ENCODE data around the gene CPEB2. TPM values are rescaled to one million over a fixed set of nuclear protein-coding genes. Genes with fewer than 3 reads are reported as not detected.
A peak's percentile ranks its signal among the peaks of the same experiment; 100 is the strongest.

CPEB2 gene
- 11.5 and 104 TPM in 2 replicates for total RNA-seq

DNA sequence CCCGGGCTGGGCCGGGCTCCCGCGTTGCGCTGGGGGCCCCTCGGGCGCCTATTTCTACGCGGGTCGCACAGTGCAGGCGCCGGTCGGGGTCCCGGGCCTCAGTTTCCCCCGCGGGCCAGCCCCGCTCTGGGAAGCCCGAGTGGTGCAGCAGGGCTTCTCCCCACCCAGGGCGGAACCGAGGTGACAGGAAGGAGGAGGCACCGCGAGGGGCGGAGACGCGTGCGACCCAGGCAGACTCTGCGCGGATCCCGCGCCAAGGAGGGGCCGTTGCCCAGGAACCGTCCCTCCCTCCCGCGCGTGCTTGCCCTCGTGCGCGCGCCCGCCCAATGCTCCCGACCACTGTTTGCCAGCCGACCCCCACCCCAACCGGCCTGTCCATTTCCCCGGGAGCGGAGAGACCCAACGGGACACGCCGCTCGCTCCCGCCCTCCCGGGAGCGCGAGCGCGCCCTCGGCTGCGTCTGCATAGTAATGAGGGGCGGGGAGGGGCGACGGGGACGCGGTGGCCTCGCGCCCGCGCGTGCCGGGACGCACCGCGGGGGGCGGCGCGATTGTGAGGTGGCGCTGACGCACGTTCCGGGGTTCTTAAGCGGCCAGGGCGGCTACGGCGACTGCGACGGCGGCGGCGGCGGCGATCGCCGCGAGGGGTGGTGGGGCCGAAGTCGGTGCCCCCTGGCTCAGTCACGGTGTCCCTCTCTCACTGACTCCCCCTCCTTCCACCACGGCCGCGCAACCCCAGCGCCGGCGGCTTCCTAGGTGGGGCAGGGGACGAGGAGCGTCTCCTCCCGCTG, at the start of gene CPEB2:
Gene CPEB2 (plus strand): TSS at position 613 of the 790 bp plus-strand sequence. CDS start 193 bp downstream, outside the sequence.
- peak; percentile 83 for DNase-seq (ENCODE audit: low read depth)

DNA sequence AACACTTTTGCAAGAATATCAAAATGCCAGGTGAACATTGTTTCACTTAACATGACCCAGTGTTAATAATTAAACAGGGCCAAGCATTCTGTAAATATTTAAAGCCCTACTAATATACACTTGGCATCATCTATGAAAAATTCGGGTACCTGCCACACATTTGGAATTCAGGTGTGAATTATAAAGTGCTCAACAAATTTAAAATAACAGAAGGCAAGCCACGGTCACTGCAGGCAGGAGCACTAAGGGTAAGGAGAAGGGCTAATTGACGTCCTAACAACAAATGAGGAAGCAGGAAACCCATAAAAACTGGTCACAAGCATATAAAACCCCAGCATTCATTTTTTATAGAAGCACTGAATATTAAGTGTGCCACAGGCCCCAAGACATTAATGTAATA, 43.8 kb upstream of the CPEB2 start:
- DNase-seq (ENCODE audit: low read depth), result peak; percentile 80

DNA sequence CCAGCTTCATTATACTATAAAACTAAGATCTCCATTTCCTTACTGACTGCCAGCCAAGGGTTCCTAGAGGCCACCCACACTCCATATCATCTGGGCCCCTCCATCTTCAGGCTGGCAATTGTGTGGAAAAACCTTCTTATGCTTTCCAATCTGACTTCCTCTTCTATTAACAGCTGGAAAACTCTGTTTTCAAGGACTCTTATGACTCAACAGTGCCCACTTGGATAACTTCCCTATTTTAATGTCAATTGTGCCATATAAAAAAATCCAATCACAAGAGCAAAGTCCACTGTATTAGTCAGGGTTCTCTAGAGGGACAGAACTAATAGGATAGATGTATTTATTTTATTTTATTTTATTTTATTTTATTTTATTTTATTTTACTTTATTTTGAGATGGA, 41.0 kb upstream of the CPEB2 start:
- no peak for DNase-seq (ENCODE audit: low read depth)

DNA sequence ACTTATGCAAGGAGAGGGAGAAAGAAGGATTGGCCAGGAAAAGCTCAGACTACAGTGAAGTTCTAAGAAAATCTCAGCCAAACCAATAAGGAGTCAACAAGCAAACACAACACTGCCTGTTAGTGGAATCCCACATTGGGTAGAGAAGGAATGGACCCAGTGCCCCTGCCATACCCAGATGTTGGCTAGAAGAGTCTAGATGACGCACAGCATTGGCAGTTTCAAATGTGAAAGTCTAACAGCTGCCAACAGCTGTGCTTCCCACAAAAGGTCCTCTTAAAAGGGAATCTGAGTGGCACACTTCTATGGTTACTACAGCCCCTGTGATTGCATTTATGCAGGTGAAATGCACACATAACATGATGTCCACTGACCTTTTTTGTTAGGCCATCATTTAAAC, 37.2 kb upstream of the CPEB2 start:
- DNase-seq (ENCODE audit: low read depth), result no peak

DNA sequence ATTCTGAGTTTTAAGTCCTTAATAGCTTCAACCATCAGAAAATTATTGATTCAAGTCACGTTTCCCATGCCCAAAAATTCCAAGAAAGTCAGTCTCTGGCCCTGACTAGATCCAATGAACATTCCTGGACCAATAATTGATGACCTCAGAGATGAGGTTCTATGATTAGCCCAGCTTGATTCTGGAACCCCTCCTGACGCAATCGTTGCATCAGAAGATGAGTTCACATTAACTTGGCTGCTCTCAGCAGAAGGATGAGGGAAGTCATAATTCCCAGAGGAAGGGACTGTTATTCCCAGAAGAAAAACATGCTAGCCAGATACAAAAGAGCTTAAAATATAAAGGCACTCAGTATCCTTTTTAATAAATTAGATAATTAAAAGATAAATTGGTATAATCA, 34.3 kb upstream of the CPEB2 start:
- DNase-seq (ENCODE audit: low read depth), result no peak

DNA sequence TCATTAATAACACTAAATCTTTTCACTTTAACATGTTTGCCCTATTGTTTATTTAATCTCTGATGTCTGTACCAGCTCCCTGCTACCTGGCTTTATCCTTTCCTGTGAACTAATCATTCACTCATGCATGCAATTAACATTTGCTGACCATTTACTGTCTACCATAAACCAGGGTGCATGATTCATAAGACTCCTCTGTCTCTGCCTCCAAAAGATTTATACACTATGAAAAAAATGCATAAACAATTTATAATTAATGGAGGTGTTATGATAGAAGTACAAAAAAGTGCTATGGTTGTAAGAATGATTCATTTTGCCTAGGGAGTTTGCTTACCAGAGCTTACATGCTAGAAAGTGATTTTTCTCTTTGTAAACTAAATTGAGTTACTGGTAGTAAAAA, 24.5 kb upstream of the CPEB2 start:
- DNase-seq (ENCODE audit: low read depth), result peak; percentile 72

DNA sequence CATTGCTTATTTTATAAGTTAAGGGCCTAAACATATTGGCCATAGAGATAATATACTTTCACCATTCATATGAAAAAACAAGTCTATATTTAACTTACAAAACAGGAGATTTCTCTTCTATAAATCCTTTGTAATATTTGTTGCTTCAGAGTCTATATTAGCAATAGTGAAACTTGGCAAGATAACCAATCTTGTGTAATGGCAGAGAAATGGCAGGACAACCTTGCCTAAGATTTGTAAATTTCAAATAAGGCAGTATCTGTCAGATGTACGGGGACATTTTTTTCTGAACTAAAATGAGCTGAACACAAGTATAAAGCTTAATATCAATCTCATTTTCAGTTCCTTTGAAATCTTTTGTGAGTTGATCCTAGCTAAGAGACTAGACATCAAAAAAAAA, 17.8 kb upstream of the CPEB2 start:
- DNase-seq (ENCODE audit: low read depth), result no peak

DNA sequence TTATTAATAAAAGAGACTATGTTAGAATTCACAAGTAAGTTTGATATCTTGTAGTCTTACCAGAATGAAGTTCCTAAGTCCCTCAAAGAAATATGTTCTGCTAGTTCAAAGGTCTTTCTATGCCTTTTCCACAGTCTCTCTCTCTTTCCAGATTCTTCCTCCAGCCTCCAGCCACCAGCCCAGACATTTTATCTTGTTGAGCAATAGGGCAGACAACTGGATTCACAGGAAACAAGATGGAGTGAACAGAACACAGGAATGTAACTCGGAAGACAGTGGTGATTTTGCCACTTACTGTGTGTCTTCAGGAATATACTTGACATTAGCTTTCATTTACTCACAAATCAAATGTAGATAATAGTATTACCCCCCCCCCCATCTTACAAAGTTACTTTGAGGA, 17.1 kb upstream of the CPEB2 start:
- no peak for DNase-seq (ENCODE audit: low read depth)

DNA sequence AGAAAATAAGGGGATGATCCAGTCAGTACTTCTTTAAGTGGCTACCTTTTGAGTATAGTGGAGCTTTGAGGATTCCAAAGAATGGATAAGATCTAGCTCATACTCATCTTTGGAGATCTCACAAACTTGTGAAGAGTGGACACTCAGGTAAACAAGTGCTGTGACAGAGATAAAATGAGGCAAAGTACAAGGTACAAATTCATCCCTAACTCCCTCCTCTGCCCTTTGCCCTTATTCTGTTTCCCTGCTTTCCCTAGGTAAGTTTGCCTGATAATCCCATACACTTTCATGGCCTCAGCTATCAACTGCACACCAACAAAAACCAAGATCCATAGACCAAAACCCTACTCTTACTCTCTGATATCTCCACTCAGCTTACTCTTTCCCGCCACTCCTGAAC, 16.4 kb upstream of the CPEB2 start:
- no peak for DNase-seq (ENCODE audit: low read depth)

DNA sequence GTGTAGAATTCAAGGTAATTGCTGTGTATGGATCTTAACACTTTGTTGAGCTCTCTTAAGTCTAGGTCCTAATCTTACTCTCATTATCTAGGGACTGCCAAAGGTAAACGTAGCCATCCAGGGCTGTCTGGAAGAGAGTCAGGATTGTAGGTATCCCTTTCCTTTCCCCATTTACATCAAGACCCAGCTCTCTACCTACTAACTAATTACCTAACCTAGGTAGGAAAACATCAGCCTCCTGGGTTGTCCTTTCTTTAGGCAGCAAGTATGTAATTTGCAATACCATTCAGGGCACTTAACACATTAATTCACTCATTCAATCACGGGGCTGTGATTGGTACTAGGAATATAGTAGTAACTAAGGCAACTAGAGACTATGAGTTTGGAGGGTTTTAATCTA, 15.2 kb upstream of the CPEB2 start:
- DNase-seq (ENCODE audit: low read depth), result no peak

DNA sequence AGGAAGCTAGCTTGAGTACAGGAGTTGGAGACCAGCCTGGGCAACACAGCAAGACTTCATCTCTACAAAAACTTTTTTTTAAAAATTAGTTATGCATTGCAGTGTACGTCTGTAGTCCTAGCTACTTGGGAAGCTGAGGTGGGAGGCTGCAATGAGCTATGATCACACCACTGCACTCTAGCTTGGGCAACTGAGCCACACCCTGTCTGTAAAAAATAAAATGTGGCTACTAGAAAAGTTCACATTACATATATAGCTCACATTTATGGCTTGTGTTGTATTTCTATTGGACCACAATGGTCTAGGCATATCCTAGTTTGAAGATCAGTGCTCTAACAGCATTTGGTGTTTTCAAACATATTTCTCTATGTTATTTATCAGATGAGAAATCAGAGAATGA, 11.8 kb upstream of the CPEB2 start:
- no peak for DNase-seq (ENCODE audit: low read depth)

DNA sequence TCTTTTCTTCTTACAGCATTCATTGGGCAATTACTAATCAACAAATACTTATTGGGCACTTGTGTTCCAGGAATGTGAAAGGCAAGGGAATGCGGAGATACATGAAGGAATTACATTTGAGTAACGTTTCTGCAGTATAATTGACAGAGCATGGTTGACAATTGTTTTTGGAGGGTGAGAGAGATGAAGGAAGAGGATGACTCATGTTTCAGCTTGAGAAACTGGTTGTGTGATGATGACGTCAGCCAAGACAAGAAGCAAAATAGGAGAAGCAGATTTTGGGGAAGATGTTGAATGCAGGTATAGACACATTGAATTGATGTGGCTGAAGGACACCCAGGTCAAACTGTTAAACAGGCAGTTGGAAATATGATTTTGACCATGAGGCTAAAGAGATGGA, 8.0 kb upstream of the CPEB2 start:
- DNase-seq (ENCODE audit: low read depth), result peak; percentile 64

DNA sequence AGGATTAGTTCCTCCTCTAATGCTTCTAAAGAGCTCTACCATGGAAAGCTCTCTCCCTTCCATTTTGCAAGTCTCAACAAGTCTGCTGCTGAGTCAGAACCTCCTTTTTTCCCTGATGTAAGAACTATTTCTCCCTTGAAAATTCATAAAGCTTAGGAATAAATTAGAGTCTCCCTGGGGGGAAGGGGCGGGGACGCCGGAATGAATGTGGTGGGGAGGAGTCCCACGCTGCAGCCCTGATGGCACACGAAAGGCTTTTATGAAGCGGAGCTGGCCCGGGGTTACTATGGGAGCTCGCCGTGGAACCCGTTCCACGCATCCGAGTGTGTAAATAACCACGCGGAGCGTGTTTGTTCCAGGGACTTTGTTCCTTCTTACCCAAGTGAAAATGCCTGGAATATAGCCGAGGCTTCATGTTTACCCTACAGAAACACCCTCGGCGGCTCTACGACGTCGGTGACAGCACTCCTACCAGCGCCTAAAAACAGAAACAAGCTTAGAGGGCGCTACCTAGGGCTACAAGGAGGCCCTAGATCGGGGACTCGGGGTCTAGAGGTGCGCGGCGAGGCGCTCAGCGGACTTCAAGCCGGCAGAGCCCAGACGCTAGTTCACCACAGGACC, 923 bp upstream of the CPEB2 start:
- DNase-seq (ENCODE audit: low read depth), result peak; percentile 95

DNA sequence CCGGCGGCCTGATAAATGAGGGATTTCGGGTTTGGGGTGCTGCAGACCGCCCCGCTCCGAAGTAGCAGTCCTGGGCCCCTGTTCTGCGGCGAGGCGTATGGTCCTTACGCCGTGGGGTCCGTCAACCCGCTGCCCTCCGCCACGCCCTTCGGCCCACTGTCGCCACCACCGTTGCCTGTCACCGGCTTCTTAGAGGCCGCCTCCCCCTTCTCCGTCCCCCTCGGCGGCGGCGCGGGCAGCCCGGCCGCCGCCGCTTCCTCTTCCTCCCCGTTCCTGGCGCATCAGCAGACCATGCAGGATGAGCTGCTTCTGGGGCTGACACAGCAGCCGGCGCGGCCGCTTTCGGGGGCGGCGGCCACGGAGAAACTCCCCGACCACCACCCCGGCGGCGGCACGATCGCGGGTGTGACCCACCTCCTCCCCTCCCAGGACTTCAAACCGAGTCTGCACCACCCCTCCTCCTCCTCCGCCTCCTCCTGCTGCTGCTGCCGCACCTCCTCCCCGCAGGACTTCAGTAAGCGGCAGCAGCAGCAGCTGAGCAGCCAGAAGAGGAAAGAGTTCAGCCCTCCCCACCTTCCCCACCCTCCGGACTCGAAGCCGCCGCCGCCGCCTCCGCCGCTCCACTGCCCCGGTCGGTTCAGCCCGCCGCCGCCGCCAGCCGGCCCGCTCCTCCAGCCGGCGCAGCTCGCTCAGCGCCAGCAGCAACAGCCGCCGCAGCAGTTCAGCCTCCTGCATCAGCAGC, 549 bp downstream of the CPEB2 start:
- peak; percentile 76 for DNase-seq (ENCODE audit: low read depth)

DNA sequence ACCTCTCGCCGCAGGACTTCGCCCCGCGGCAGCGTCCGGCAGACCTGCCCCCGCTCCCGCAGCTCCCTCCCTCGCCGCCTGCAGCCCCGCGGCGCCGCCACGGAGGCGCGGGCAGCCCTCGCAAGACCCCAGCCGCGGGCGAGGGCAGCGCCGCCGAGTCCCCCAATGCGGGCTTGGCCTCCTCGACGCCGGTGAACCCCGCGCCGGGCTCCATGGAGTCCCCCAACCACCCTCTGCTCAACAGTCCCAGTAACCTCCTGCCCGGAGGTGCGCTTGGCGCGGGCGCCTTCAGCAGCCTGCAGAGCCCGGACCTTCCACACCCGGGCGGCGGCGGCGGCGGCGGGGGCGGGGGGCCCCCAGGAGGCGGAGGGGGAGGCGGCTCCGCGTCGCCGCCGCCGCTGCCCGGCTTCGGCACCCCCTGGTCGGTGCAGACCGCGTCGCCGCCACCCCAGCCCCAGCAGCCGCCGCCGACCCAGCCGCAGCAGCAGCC, 1.2 kb downstream of the CPEB2 start:
- DNase-seq (ENCODE audit: low read depth), result no peak

DNA sequence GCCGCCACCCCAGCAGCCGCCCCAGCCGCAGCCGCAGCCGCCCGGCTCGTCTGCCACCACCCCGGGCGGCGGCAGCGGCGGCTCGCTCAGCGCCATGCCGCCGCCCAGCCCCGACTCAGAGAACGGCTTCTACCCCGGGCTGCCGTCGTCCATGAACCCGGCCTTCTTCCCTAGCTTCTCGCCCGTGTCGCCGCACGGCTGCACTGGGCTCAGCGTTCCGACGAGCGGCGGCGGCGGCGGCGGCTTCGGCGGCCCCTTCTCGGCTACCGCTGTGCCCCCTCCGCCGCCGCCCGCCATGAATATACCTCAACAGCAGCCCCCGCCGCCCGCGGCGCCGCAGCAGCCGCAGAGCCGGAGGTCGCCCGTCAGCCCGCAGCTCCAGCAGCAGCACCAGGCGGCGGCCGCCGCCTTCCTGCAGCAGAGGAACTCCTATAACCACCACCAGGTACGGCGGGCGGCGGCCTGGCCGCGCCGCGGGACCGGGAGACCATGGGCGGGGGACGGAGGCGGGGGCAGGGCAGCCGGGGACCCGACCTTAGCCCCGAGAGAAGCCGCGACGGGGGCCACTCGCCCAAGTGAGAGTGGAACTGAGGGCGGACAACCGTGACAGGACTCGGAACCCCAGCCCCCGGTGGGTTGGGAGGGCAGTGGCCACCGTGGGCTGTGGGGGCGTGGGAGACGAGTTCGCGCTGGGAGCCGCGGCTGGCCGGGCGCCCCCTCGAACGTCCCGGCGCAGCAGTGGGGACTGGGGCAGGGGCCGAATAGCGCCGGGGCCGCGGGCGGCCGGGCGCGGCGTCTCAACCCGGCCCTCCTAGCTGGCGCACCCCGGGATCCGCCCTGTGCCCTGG, 1.8 kb downstream of the CPEB2 start:
- DNase-seq (ENCODE audit: low read depth), result no peak

DNA sequence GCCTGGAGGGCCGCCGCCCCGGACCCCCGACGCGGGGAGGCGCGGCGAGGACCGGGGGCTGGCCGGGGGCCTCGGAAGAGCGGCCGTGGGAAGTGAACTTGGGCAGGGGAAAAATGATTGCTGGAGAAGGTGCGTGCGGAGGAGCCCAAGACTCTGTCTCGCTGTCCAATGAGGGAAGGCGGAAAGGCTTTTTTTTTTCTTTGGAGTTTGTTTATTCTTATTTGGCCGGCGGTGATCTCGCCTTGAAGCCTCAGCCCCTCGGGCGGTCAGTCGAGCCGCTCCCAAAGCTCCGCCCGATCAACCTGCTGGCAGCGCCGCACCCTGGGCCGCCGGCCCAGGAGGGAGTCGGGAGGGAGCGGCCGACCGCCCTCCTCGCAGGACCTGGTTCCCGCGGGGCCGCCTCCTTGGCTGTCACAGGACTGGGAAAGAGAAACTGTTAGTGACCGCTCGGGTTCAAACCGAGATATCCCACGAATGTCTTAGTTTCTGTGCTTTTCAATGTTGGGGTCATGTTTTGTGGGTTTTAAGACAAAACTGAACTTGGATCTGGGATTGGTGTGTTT, 2.5 kb downstream of the CPEB2 start:
- DNase-seq (ENCODE audit: low read depth), result no peak

DNA sequence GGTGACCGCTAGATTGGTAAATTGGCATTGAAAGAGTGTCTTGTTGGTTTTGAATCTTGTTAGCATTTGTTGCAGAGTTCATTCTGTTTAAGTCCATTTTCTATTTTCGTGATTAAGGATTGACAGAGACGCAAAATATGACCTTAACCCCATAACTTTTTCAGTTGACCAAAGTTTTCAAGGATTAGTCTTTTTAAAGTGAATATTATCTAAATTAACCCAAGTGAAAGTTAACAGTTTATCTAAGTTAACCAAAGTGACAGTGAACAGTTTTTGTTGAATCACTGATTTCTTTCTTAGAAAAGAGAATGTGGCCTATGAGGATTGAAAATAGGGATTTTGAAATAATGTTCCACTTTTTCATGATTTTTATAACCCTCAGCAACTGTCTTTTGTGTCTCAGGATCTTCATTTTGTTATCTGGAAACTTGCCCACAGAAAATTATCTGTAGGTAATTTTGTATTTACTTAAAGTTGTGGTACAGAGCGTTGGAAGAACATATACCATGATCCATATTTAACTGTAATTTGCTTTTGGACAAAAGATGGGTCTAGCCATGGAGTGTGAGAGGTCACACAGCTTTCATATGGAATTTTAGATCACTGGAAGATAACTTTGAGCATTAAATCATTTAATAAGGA, 3.3 kb downstream of the CPEB2 start:
- DNase-seq (ENCODE audit: low read depth), result no peak

DNA sequence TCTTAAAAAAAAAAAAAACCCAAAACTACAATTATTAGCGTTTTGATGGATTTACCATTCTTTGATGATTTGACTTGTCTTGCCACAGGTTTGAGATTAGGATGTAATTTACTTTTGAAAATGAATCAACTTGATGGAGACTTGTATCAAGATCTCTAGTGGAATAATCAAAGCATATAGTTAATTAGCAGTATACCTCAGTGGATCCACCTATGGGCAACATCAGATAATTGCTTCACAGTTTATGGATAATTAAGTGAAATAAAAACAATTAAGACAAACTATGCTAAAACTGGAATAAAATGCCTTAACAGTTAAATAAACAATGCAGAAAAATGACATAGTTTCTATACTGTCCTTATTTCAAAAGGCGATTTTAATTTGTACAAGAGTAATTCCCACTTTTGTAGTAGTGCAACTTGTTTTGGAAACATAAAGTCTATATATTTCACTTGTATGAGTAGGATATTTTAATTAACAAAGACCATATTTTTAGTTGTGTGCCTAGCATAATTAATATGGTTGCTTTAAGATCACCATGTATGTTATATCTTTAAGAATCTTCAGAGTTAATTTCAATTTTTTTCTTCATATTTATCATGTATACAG, 4.2 kb downstream of the CPEB2 start:
- peak; percentile 61 for DNase-seq (ENCODE audit: low read depth)

DNA sequence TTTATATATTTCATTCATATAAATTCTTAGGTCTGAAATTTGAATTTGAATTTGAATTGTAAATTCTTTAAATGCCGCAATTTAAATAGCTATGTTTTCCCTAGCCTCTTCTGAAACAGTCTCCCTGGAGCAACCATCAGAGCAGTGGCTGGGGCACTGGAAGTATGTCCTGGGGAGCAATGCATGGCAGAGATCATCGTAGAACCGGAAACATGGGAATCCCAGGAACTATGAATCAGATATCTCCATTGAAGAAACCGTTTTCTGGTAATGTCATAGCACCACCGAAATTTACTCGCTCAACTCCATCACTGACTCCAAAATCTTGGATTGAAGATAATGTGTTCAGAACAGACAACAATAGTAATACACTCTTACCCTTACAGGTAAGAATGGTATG, 4.9 kb downstream of the CPEB2 start:
- DNase-seq (ENCODE audit: low read depth), result no peak
